MM.1S (cell line): ENCODE data around the gene PPARGC1A.

Experiments used
- DNase-seq: peaks from one replicate; pipeline ENCODE4 v3.0.0-alpha.2; 2015
- H2AFZ ChIP-seq: fragments of 300-600 bp; sonication (generic); 2 replicates; pipeline ENCODE4 v1.6.0; 2016; ENCODE audit warnings: antibody characterized with exemption, low read length
- H3F3A ChIP-seq: fragments of 300-600 bp; sonication (generic); 2 replicates; pipeline ENCODE4 v1.6.1; 2016; ENCODE audit warnings: mild to moderate bottlenecking, antibody characterized with exemption, low read length, moderate library complexity, mixed read lengths; ENCODE audit not compliant: insufficient read depth
- H3K27ac ChIP-seq: fragments of 300-600 bp; sonication (generic); 2 replicates; pipeline ENCODE4 v1.5.1; 2016; ENCODE audit warnings: mild to moderate bottlenecking, low read length
- H3K27me3 ChIP-seq: fragments of 300-600 bp; sonication (generic); replicated peaks from 2 replicates; pipeline ENCODE4 v1.6.0; 2016; ENCODE audit warnings: low read length; ENCODE audit not compliant: insufficient read depth
- H3K36me3 ChIP-seq: fragments of 300-600 bp; sonication (generic); replicated peaks from 2 replicates; pipeline ENCODE4 v1.6.1; 2016; ENCODE audit warnings: mild to moderate bottlenecking, low read length, mixed read lengths; ENCODE audit not compliant: insufficient read depth
- H3K4me1 ChIP-seq: fragments of 300-600 bp; sonication (generic); 2 replicates; pipeline ENCODE4 v1.6.1; 2016; ENCODE audit warnings: low read length, mixed read lengths
- H3K4me2 ChIP-seq: fragments of 300-600 bp; sonication (generic); 2 replicates; pipeline ENCODE4 v1.6.0; 2016; ENCODE audit warnings: low read depth, low read length
- H3K4me3 ChIP-seq: fragments of 300-600 bp; sonication (generic); 2 replicates; pipeline ENCODE4 v1.5.1; 2016; ENCODE audit warnings: low read length, mixed read lengths
- H3K79me2 ChIP-seq: fragments of 300-600 bp; sonication (generic); 2 replicates; pipeline ENCODE4 v1.6.1; 2016; ENCODE audit warnings: mixed run types, low read length, mixed read lengths
- H3K9ac ChIP-seq: fragments of 300-600 bp; sonication (generic); 2 replicates; pipeline ENCODE4 v1.6.1; 2016; ENCODE audit warnings: low read length, mixed read lengths
- H3K9me2 ChIP-seq: fragments of 300-600 bp; sonication (generic); replicated peaks from 2 replicates; pipeline ENCODE4 v1.6.1; 2016; ENCODE audit warnings: mild to moderate bottlenecking, low read length, mixed read lengths; ENCODE audit not compliant: insufficient read depth
- H3K9me3 ChIP-seq: fragments of 300-600 bp; sonication (generic); replicated peaks from 2 replicates; pipeline ENCODE4 v1.6.1; 2016; ENCODE audit warnings: mild to moderate bottlenecking, low read length, mixed read lengths; ENCODE audit not compliant: insufficient read depth
- H4K20me1 ChIP-seq: fragments of 300-600 bp; sonication (generic); 2 replicates; pipeline ENCODE4 v1.6.1; 2016; ENCODE audit warnings: mild to moderate bottlenecking, low read length, moderate library complexity, mixed read lengths; ENCODE audit not compliant: insufficient read depth
- EZH2 ChIP-seq: fragments of 300-600 bp; sonication (generic); optimal IDR thresholded peaks from 2 replicates; pipeline ENCODE3; 2017; ENCODE audit warnings: low read depth, mild to moderate bottlenecking, antibody characterized with exemption, low read length, mixed read lengths
- EZH2phosphoT487 ChIP-seq: fragments of 300-600 bp; sonication (generic); IDR thresholded peaks from 2 replicates; pipeline ENCODE4 v1.6.1; 2018; ENCODE audit warnings: antibody characterized with exemption, low read length
- TF ChIP-seq, protein P1 (sequence below): fragments of 300-600 bp; sonication (generic); IDR thresholded peaks from 2 replicates; pipeline ENCODE4 v1.5.1; 2016; ENCODE audit warnings: antibody characterized with exemption, low read length, mixed read lengths

The PPARGC1A gene

DNA sequence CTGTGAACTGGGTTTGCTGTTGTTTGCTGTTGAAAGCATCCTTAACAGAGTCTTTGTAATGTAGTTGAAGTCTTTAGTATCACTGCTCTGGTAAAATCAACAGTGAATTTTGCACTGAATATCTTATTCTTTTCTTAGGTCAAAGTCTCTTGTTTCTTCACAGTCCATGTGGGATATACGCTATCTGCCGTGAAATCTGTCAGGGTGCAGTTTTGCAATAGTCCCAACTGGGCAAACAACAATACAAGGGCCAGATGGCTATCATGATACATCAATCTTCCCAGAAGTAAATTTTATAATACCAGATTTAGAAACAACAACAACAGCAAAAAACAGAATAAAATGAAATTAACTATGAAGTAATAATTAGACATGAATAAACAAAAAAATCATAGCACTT is 123.5 kb downstream of the PPARGC1A start:
- Histone ChIP-seq H3K9ac (no peak overlapping the region), H3K36me3 (no peaks in the 10 kb centered on the region), H3K27ac (no peak overlapping the region), H3K4me2 (no peak overlapping the region), H3F3A (no peaks in the 10 kb centered on the region), H3K79me2 (no peaks in the 10 kb centered on the region), H3K27me3 (no peaks in the 10 kb centered on the region), H3K4me3 (no peak overlapping the region), H3K9me3 (no peaks in the 10 kb centered on the region), H3K9me2 (no peaks in the 10 kb centered on the region), H2AFZ (no peak overlapping the region), H4K20me1 (no peaks in the 10 kb centered on the region), H3K4me1 (no peaks in the 10 kb centered on the region)
- TF ChIP-seq EZH2 (no peak), EZH2phosphoT487 (no peak)
- TF ChIP-seq, protein P1, sequence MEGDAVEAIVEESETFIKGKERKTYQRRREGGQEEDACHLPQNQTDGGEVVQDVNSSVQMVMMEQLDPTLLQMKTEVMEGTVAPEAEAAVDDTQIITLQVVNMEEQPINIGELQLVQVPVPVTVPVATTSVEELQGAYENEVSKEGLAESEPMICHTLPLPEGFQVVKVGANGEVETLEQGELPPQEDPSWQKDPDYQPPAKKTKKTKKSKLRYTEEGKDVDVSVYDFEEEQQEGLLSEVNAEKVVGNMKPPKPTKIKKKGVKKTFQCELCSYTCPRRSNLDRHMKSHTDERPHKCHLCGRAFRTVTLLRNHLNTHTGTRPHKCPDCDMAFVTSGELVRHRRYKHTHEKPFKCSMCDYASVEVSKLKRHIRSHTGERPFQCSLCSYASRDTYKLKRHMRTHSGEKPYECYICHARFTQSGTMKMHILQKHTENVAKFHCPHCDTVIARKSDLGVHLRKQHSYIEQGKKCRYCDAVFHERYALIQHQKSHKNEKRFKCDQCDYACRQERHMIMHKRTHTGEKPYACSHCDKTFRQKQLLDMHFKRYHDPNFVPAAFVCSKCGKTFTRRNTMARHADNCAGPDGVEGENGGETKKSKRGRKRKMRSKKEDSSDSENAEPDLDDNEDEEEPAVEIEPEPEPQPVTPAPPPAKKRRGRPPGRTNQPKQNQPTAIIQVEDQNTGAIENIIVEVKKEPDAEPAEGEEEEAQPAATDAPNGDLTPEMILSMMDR: no peak
- DNase-seq: no peak

DNA sequence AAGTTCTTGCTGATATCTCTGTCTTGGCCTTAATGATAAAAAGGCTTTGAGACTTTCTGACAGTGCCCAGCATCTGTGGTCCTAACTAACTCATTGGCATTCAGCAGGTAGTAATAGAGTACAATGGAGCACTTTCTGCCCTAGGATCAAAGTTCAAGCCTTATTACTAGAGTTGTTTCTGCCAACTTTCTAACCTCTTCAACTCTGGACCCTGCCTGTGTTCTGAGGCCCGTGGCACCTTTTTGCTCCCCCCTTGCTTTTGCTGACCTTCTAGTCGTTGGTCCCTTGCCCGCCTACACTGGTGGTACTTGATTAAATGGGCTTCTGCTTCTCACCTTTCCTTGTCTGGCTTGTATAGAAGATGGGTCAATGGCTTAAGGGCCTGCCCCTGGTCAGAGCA is 126.3 kb downstream of the PPARGC1A start:
- no peaks in the 10 kb centered on the region for H3K9me3 ChIP-seq
- no peaks in the 10 kb centered on the region for H4K20me1 ChIP-seq
- no peak overlapping the region for H3K4me3 ChIP-seq
- no peaks in the 10 kb centered on the region for H3F3A ChIP-seq
- DNase-seq: no peak
- no peak overlapping the region for H3K9ac ChIP-seq
- TF ChIP-seq EZH2phosphoT487 (no peak), EZH2 (no peak)
- TF ChIP-seq, protein P1: no peak
- H3K36me3 ChIP-seq: no peaks in the 10 kb centered on the region
- no peaks in the 10 kb centered on the region for H3K4me1 ChIP-seq
- H3K79me2 ChIP-seq: no peaks in the 10 kb centered on the region
- no peak overlapping the region for H3K27ac ChIP-seq
- H3K9me2 ChIP-seq: no peaks in the 10 kb centered on the region
- H3K4me2 ChIP-seq: no peak overlapping the region
- H2AFZ ChIP-seq: no peak overlapping the region
- H3K27me3 ChIP-seq: no peaks in the 10 kb centered on the region

DNA sequence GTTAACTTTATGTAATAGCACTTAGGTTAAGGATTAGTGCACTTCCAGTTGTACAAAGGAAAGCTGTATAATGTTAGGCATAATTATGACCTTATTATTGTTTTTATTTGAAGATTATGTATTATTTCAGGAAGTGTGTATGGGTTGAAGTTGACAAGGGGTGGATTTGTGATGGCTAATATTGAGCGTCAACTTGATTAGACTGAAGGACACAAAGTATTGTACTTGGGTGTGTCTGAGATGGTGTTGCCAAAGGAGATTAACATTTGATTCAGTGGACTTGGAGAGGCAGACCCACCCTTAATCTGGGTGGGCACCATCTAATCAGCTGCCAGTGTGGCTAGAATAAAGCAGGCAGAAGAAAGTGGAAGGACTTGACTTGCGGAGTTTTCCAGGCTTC is 127.3 kb downstream of the PPARGC1A start:
- H3K36me3 ChIP-seq: no peaks in the 10 kb centered on the region

More for the DNA sequence above, 127.3 kb downstream of the PPARGC1A start:
- H3K27ac ChIP-seq: no peak overlapping the region
- H3K4me1 ChIP-seq: no peaks in the 10 kb centered on the region
- no peaks in the 10 kb centered on the region for H3K27me3 ChIP-seq
- no peaks in the 10 kb centered on the region for H3F3A ChIP-seq
- no peak overlapping the region for H2AFZ ChIP-seq
- H3K4me3 ChIP-seq: no peak overlapping the region
- H3K9me3 ChIP-seq: no peaks in the 10 kb centered on the region
- no peaks in the 10 kb centered on the region for H4K20me1 ChIP-seq
- H3K9ac ChIP-seq: no peak overlapping the region
- H3K4me2 ChIP-seq: no peak overlapping the region
- TF ChIP-seq, protein P1: no peak
- no peak for TF ChIP-seq EZH2
- no peak for TF ChIP-seq EZH2phosphoT487
- no peaks in the 10 kb centered on the region for H3K9me2 ChIP-seq
- no peak for DNase-seq
- no peaks in the 10 kb centered on the region for H3K79me2 ChIP-seq
